ENCODE data around the gene ARHGEF12.

Gene ARHGEF12

GRCh38 chr11:120537996-120538395 is 201.8 kb downstream of the ARHGEF12 start:
- no peak overlapping the region for H3K4me3 ChIP-seq (ENCODE audit: low read depth, low read length)
- TF ChIP-seq, protein P1, sequence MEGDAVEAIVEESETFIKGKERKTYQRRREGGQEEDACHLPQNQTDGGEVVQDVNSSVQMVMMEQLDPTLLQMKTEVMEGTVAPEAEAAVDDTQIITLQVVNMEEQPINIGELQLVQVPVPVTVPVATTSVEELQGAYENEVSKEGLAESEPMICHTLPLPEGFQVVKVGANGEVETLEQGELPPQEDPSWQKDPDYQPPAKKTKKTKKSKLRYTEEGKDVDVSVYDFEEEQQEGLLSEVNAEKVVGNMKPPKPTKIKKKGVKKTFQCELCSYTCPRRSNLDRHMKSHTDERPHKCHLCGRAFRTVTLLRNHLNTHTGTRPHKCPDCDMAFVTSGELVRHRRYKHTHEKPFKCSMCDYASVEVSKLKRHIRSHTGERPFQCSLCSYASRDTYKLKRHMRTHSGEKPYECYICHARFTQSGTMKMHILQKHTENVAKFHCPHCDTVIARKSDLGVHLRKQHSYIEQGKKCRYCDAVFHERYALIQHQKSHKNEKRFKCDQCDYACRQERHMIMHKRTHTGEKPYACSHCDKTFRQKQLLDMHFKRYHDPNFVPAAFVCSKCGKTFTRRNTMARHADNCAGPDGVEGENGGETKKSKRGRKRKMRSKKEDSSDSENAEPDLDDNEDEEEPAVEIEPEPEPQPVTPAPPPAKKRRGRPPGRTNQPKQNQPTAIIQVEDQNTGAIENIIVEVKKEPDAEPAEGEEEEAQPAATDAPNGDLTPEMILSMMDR (IDR thresholded peaks at IDR 0.05; ENCODE audit: low read depth, low read length): no peak

DNA sequence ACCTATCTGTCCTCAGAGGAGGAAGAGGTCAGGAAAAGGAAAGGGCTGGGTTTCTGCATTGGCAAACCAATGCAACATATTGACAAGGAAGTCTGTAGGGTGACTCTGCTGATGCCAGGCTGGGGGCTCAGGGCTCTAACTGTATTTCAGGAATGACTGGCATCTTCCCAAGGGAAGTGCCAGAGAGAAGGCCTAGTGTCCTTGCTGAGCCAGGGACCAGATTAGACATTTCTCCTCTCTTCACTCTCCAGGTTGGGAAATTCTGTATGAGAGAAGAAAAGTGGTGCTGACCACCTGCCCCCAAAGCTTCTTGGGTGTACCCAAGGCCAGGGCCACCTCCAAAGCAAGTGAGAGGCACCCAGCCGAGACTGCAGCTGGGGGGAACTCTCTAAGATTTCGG is 202.5 kb downstream of the ARHGEF12 start:
- H3K4me3 ChIP-seq (ENCODE audit: low read depth, low read length): no peak overlapping the region
- TF ChIP-seq, protein P1 (IDR thresholded peaks at IDR 0.05; ENCODE audit: low read depth, low read length): no peak

Measured in WI38 (cell line).